GM12865 (cell line): ENCODE data around the gene MAN1A2.

Source experiments
- DNase-seq: peaks from one replicate; pipeline ENCODE4 v3.0.0; 2010; ENCODE audit warnings: low read depth
- H3K4me3 ChIP-seq: 2 replicates; pipeline ENCODE4 v1.5.1; 2011; ENCODE audit warnings: mild to moderate bottlenecking, low read depth, low read length, control low read depth
- CTCF ChIP-seq: IDR thresholded peaks from 2 replicates; pipeline ENCODE4 v1.5.1; 2011; ENCODE audit warnings: low read length, control low read depth, low read depth, inconsistent platforms; ENCODE audit not compliant: insufficient read depth; ENCODE audit errors: missing control alignments

MAN1A2 gene

DNA sequence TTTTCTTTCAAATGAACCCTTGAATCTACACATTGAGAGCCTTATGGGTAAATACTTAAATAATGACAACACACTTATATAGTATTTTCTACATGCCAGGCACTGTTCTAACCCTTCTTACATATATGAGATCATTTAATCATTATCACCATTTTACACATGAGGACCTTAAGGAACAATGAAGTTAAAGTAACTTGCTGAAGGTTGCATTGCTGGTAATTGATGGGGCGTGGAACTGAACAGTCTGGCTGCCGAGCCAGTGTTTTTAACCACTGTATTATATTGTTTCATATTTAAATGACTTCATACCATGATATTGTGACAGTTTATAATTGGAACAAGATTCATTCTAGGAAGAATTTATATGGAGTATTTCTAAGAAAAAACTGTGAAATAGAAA, 126.7 kb downstream of the MAN1A2 start:
- H3K4me3 ChIP-seq: no peak overlapping the region
- TF ChIP-seq CTCF: no peak
- DNase-seq: no peak

- DNase-seq: no peak
- H3K4me3 ChIP-seq: no peak overlapping the region
- no peak for TF ChIP-seq CTCF
Measured at GRCh38 chr1:117495068-117495467, 127.8 kb downstream of the MAN1A2 start.

DNA sequence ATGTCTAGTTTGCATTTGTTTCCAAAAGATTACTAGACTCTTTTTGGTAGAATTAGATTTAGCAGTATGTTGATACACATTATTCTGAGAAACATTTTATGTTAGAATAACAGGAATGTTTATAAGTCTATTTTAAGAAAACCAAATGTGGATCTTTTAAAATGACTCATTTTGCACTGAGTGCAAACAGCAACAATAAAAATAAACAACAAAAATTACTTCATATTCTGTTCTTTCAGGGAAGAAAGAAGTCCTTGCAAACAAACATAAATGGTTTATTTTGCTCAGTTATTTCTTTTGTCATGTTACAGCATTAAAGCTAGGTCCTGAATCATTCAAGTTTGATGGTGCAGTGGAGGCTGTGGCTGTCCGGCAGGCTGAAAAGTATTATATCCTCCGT, 131.8 kb downstream of the MAN1A2 start:
- no peak overlapping the region for H3K4me3 ChIP-seq
- no peak for DNase-seq
- TF ChIP-seq CTCF: no peak

DNA sequence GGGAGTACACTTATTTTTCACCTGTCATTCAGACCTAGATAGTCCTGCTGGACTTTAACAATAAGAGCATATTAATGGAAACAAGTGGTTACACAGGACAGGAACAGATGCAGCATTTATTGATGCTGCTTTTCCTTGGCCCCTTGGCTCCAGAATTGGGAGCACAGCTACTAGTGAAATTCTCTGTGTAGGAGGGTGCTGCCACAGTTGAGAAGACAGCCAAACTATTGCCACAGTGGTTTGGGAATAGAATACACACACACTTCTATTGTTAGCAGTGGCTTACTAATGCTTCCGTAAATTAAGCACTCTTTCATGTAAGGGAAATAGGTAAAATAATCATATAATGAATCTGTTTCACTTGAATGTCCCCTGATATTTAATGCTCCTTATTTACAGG, 133.3 kb downstream of the MAN1A2 start:
- TF ChIP-seq CTCF: no peak
- no peak overlapping the region for H3K4me3 ChIP-seq
- no peak for DNase-seq

- no peak for TF ChIP-seq CTCF
- no peak for DNase-seq
- no peak overlapping the region for H3K4me3 ChIP-seq
Measured at GRCh38 chr1:117501281-117501680, 134.0 kb downstream of the MAN1A2 start.

- DNase-seq: no peak
- TF ChIP-seq CTCF: no peak
- no peak overlapping the region for H3K4me3 ChIP-seq
Measured at GRCh38 chr1:117511273-117511672, 144.0 kb downstream of the MAN1A2 start.

DNA sequence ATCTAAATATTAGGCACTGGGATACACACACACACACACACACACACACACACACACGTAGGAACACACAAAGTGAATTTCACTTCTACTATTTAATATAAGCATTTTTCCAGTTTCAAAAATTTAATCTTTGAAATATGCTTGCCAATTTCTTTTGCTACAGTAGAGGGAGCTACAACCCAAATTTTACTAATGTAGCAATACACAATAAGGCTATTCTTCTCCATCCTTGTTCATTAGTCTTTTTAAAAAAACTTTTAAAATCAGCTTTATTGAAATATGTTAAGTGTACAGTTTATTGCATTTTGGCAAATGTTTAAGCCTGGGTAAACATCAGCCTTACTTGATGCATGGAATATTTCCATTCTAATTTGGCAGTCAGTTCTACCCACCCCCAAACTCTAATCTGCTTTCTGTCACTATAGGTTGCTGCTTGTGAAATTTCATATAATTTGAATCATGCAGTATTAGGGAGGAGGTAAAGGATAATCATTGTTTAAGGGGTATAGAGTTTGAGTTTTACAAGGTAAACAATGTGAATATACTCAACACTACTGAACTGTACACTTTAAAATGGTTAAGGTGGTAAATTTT, 145.6 kb downstream of the MAN1A2 start:
- DNase-seq: peak; percentile 13
- H3K4me3 ChIP-seq: no peak overlapping the region
- TF ChIP-seq CTCF: peak; percentile 40
